ENCODE data around the gene NCAM1. TPM values are rescaled to one million over a fixed set of nuclear protein-coding genes. Genes with fewer than 3 reads are reported as not detected.
A peak's percentile ranks its signal among the peaks of the same experiment; 100 is the strongest.

NCAM1 gene
- polyA plus RNA-seq, 1 donor (not counting 4 experiments of a cell fraction or from before 2014, with no cell fraction given): 0.04 TPM

- FAIRE-seq: no peak
Measured at GRCh38 chr11:113304916-113305315, 343.7 kb downstream of the NCAM1 start.

GRCh38 chr11:113305440-113306336 lies 344.5 kb downstream of the NCAM1 start:
- Histone ChIP-seq H4K20me1 (ENCODE audit: control insufficient read depth, extremely low read depth, insufficient read depth, low read length) (no peaks in the 10 kb centered on the region), H3K27ac (ENCODE audit: control insufficient read depth, insufficient read depth, low read length) (no peak overlapping the region), H3K4me3 (ENCODE audit: control insufficient read depth in 2 of 3, extremely low read depth in 1 of 3, insufficient read depth in 2 of 3, low read depth in 1 of 3, low read length in 3 of 3) (no peak overlapping the region), H3K79me2 (ENCODE audit: control insufficient read depth, insufficient read depth, low read length) (no peaks in the 10 kb centered on the region), H3K27me3 (ENCODE audit: control insufficient read depth, extremely low read depth, insufficient read depth, low read length) (no peaks in the 10 kb centered on the region), H2AFZ (ENCODE audit: control insufficient read depth, low read length) (no peak overlapping the region), H3K9ac (ENCODE audit: control insufficient read depth, extremely low read depth, insufficient read depth, low read length) (no peak overlapping the region), H3K9me3 (ENCODE audit: control insufficient read depth, low read depth, low read length) (no peaks in the 10 kb centered on the region), H3K36me3 (ENCODE audit: control insufficient read depth in 2 of 2, extremely low read depth in 1 of 2, insufficient read depth in 2 of 2, low read length in 2 of 2) (no peaks in the 10 kb centered on the region), H3K9me1 (ENCODE audit: control insufficient read depth, extremely low read depth, insufficient read depth, low read length) (no peaks in the 10 kb centered on the region), H3K4me2 (ENCODE audit: control insufficient read depth, extremely low read depth, insufficient read depth, low read depth, low read length) (no peak overlapping the region), H3K4me1 (ENCODE audit: control insufficient read depth, extremely low read depth, insufficient read depth, low read length) (peaks cover 12% of the 10 kb centered on the region)
- FAIRE-seq (peak; percentile 90), DNase-seq (ENCODE audit: low read depth, low spot score) (no peak)
- TF ChIP-seq EZH2 (IDR thresholded peaks at IDR 0.05; ENCODE audit: low read length) (no peak), CTCF (optimal IDR thresholded peaks at IDR 0.05 in 1 of 3, IDR thresholded peaks at IDR 0.05 in 1 of 3, conservative IDR thresholded peaks at IDR 0.05 in 1 of 3; ENCODE audit: extremely low read depth in 1 of 3, insufficient read depth in 2 of 3, low read length in 3 of 3) (peak; percentile 96 to 99 (median 97))
- dilution Hi-C loops (cut with MboI; ENCODE audit: extremely low pct_ligation_motif_present, low sequenced_read_pairs): no loop called here

More at GRCh38 chr11:113304916-113305315, 343.7 kb downstream of the NCAM1 start:
- dilution Hi-C loops (cut with MboI; ENCODE audit: extremely low pct_ligation_motif_present, low sequenced_read_pairs): no loop called here
- Histone ChIP-seq H3K4me1 (ENCODE audit: control insufficient read depth, extremely low read depth, insufficient read depth, low read length) (peaks cover 12% of the 10 kb centered on the region), H3K4me3 (ENCODE audit: control insufficient read depth in 2 of 3, extremely low read depth in 1 of 3, insufficient read depth in 2 of 3, low read depth in 1 of 3, low read length in 3 of 3) (no peak overlapping the region), H3K79me2 (ENCODE audit: control insufficient read depth, insufficient read depth, low read length) (no peaks in the 10 kb centered on the region), H3K27me3 (ENCODE audit: control insufficient read depth, extremely low read depth, insufficient read depth, low read length) (no peaks in the 10 kb centered on the region), H4K20me1 (ENCODE audit: control insufficient read depth, extremely low read depth, insufficient read depth, low read length) (no peaks in the 10 kb centered on the region), H3K9me1 (ENCODE audit: control insufficient read depth, extremely low read depth, insufficient read depth, low read length) (no peaks in the 10 kb centered on the region), H3K36me3 (ENCODE audit: control insufficient read depth in 2 of 2, extremely low read depth in 1 of 2, insufficient read depth in 2 of 2, low read length in 2 of 2) (no peaks in the 10 kb centered on the region), H3K27ac (ENCODE audit: control insufficient read depth, insufficient read depth, low read length) (no peak overlapping the region), H3K4me2 (ENCODE audit: control insufficient read depth, extremely low read depth, insufficient read depth, low read depth, low read length) (no peak overlapping the region), H3K9ac (ENCODE audit: control insufficient read depth, extremely low read depth, insufficient read depth, low read length) (no peak overlapping the region), H3K9me3 (ENCODE audit: control insufficient read depth, low read depth, low read length) (no peaks in the 10 kb centered on the region), H2AFZ (ENCODE audit: control insufficient read depth, low read length) (no peak overlapping the region)
- no peak for TF ChIP-seq CTCF (optimal IDR thresholded peaks at IDR 0.05 in 1 of 3, IDR thresholded peaks at IDR 0.05 in 1 of 3, conservative IDR thresholded peaks at IDR 0.05 in 1 of 3; ENCODE audit: extremely low read depth in 1 of 3, insufficient read depth in 2 of 3, low read length in 3 of 3)
- no peak for TF ChIP-seq EZH2 (IDR thresholded peaks at IDR 0.05; ENCODE audit: low read length)
- no peak for DNase-seq (ENCODE audit: low read depth, low spot score)
